NCI-H345 treated with DMSO at 0.1 percent for 48 hours (cell line): ENCODE measurements around the gene TBX1.
"Not testable (repeated sequence)": the region's sequence is repeated elsewhere in the genome, so short reads cannot be mapped to it uniquely, and the experiment has no call there.

ENCODE experiments used
- DNase-seq: peaks from one replicate; lab custom pipeline; 2025; ENCODE audit not compliant: unreplicated experiment; lab: John Stamatoyannopoulos, UW

TBX1 gene

DNA sequence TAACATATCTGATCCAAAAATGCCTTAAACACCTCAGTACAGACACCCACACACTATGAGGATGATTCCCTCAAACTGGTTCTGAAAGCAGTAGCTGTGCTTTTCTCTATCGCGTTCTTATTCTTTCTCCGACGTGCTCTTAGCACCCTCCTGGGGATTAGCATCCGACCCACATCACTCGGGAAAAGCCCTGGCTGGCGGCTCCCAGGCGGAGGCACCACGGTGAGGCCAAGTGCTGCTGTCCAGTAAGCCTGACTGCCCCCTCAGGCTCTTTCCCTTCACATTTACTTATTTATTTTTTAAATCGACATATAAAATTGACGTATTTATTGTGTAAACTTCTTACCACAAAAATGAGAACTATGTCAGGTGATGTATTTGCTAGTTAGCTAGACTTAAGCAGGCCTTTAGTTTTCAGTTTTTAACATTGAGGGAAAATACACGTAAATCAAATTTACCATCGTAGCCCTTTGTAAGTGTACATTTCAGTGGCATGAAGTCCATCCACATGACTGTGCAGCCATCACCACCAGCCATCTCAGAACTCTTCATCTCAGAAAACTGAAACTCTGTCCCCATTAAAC lies 19.2 kb downstream of the TBX1 start:
- DNase-seq: no peak

DNA sequence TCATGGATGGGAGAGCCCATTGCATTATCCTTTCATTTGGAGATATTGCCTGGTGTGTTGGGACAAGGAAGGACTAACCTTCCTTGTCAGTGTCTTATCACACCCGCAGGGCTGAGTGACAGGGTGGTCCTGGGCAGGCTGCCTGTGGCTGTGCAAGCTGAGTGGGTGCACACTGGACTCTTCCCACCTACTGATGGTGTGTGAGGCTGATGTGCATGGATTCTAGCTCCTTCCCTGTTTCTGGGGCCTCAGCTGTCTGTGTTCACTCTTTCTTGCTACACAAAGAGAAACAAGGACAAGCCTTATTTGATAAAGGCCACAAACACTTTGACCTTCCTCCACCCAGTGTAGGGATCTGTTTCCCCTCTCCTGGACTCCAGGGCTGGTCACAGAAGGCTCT lies 22.0 kb downstream of the TBX1 start:
- no peak for DNase-seq

DNA sequence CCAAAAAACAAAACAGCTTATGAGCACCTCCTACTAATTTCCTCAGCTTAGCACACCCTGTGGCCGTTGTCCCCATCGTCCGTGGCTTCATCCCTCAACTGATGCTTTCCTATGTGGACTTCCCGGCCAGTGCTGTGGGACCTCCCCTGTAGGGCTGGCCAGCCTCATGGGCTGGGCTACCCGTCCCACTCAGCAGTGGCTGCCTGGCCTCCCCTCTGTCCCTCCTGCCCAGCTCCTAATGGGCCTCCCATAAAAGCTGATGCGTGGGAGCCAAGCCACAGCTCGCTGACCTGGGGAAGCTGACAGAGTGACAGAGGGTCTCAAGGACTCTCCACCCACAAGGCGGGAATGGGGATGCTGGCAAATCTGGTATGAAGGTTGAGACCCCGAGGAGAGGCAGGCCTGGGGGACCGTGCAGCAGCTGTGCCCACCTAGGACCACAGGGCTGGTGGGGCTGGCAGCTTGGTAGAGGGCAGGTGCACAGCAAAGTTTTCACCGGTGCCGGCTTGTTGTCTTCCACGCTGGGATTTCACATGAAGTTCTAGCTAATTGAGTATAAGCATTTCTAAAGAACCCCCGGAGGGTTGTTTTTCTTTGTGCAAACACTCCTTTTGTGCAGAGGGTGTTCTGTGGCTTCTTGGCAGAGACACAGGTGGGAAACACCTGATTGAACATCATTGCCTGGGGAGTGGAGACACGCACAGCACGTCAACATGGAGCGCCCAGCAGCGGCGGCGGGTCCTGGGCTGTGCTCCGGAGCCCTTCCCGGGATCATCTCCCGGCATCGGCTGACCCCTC lies 23.2 kb downstream of the TBX1 start:
- peak; percentile 36 for DNase-seq

DNA sequence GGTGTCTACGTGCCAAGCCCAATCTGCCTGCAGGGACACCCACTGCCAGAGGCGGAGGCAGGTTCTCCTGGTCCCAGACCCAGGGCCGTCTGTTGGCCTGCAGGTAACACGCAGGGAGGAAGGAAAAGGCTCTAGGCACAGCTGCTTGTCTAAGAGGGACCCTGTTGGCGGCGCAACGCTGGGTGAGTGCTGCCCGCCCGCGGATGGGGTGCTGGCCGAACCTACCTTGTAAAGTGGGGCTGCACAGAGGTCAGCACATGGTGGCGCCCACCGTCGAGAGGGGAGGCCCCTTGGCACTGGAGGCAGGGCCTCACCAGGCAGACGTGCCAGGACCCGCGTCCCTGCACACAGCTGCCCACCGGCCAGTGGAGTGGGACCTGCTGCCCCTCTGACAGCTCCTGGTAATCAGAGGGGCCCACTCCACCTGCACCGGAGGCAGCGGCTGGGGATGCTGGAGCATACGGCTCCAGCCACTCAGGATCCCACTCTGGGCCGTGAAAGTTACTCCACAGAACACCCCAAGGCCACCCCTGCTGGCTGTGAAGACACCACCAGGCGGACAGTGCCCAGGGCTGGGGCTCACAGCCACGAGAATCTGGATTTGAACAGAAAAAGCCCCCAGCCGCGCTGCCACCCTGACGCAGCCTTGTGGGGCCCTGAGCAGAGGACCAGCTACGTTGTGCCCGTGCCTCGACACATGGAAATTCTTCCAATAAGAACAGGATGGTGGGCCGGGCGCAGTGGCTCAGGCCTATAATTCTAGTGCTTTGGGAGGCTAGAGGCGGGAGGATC lies 24.0 kb downstream of the TBX1 start:
- DNase-seq: no peak

DNA sequence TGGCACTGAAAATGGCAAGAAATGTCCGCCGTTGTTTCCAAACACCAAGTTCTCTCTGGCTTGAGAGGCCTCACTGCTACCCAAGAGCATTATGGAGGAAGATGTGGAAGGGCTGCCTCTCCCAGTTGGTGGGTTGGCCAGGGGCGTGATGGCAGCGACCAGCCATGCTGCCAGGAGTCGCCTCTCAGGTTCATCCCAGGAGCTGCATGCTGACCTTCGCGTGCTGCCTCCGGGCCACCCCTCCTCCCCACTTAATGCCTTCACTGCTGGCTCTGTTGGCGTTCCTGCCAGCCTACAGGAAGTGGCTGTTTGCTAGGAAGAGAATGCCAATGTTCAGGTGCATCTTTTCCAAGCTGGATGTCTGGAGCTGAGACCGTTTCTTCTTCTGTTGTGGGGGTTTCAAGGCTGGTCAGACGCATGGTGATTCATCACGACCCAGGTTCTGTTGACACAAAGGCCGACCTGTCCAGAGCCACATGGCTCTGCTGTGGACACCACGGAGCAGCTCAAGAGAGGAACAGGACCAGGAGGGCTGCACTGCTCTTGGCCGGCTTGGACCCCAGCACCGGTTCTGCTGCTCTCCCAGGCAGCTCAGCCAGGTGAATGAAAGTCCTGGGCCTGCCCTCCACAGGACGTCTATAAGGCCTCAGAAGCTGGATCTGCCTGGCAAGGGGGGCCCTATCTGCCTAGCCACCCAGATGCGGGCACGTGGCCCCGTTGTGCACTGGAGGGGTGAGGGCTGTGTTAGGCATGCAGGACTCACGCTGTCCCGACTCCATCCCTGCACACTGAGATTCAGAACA lies 25.1 kb downstream of the TBX1 start:
- DNase-seq: no peak

DNA sequence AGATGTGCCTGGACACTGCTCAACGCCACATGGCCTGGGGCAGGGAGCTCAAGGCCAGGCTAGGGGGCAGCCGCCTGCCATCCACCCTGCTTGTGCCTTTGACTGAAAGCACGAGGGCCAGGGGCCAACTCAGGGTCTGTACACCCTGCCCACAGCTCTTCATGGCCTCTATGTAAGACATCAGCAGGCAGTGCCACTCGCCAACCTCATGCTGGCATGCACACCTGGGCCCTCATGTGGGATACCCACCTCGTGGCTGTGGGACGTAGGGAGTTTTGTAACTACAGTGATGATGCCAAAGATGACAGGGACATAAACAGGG lies 25.6 kb downstream of the TBX1 start:
- no peak for DNase-seq

DNA sequence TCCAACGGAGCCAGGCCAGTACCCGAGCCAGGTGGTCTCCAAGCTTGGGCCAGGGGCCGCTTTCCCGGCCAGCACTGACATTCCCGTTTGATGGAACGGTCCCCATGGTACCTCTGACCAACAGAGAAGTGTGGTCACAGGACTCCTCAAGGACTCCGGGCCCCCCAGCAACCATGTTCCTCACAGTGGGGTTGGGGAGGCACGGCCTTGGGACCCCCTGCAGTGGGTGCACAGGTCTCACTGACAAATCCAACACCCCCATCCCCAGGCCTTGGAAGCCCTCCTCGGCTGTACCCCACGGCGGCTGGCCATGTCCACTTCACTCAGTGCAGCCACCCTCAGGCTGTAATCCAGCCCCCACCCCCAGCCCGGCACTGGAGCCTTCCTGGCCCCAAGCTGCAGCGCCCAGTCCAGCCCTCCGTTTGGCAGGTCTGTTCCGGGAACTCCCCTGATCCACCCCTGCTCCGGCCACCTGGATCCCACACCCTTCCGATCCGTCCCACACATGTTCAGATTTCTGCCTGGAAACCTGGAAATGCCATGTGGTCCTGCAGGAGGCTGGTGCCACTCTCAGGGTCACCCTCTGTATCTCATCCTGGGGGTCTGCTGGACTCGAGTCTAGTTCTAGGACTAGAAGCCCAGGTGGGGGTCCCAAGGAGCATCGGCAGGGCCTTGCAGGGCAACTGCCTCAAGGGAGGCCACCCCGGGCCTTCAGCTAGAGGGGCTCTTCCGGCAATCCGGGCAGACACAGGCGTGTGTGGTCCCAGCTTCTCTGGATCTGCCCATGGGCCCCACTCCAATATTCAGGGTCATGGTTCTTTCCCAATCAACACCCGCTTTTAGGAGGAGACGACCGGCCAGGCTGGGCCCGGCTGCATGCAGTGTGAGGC lies 26.6 kb downstream of the TBX1 start:
- no peak for DNase-seq

DNA sequence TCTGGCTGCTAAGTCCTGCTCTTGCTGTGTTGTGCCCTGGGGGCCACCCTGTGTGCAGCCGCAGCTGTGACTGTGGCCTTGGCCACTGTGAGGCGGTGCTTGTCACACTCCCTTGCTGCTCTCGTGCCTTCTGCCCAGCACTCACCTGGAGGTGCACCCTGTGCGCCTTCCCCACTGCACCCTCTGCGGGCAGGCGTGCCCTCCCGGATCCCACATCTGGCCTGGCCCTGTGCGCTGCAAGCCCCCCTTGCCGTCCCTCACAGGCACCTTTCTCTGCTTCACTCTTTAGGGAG lies 27.2 kb downstream of the TBX1 start:
- DNase-seq: no peak

DNA sequence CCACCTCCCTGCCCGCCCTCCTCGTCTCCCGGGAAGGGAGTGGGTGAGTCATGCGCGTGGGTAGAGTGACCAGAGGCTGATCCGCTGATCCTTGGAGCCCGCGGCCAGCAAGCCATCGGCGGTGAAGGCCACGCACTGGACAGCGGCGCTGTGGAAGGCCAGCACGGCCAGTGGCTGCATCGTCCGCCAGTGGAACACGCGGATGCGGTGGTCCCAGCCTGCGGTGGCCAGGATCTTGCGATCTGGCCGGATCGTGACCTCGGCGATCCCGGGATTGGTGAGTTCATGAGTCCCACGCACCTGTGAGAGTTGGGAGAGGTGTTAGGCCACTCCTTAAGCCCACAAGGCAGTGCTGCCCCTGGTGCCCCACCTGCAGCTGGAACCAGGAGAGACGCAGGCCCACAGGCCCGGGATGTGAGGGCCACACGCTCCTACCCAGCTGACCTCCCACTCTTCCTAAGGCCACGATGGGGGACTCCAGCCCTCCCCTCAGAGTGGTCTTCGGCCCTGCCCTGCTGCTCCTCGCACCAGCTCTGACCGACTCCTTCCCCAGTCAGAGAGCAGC lies 28.2 kb downstream of the TBX1 start:
- no peak for DNase-seq

DNA sequence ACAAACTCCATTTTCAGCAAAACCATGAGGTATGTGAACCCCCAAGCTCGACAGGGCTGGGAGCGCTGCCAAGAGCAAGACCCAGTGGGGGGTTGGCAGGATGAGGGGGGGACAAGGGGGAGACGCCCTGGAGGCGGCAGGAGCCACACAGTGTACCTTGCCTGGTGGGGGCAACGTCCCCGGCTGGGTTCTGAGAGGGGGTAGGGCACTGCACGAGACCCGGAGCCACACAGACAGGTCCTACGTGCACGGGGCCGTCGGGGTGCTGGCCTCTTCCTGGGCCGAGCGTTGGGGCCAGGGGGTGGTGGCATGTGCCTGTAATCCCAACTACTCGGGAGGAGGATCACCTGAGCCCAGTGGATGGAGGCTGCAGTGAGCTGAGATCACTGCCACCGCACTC lies 28.8 kb downstream of the TBX1 start:
- DNase-seq: no peak

DNA sequence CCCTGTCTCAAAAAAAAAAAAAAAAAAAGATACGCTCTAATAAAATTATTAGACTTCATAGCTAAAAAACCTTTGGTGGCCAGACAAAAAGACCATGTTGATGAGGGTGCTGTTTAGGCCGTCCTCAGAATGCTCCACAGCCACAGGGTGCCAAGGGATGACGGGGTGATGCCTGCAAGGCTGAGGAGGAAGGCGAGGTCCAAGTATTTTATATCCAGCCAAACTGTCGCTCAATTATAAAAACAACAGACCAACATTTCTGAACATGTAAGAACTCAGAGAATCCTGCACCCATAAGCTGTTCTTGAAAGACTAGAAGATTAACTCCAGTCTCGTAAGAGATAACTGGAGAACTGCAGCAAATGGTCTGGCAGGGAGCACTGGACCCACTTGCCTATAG lies 29.2 kb downstream of the TBX1 start:
- no peak for DNase-seq

DNA sequence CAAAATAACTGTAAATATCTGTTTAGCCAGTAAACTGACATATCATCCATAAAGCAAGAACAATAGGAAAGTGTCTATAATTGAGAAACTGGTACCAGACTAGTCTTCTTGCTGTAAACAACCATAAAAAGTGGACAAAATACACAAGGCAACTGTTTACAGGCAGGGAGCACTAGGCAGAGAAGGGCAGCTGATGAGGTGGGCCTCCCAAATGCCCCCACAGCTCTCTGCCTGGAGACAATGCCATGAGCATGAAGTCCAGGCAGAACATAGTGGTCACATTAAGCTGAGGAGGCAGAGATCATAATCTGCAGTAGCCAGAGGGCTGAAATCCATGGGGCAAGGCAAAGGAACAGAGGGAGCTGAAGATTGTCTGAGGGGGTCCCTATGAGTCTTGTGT lies 30.7 kb downstream of the TBX1 start:
- DNase-seq: no peak

DNA sequence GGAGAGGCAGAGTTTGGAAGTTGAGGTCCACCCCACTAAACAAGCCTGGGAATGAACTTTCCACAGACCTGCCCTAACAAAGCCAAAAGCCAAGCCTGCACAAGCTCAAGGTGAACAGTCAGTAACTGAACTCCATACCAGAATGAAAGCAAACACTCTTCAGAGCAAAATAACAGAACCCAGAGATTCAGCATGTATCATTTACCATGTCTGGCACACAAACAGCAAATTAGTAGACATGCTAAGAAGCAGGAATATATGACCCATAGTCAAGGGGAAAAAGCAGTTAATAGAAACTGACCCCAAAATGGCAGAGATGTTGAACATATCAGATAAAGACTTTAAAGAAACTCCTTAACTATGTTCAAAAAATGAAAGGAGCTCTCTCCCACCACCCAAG lies 31.3 kb downstream of the TBX1 start:
- no peak for DNase-seq

DNA sequence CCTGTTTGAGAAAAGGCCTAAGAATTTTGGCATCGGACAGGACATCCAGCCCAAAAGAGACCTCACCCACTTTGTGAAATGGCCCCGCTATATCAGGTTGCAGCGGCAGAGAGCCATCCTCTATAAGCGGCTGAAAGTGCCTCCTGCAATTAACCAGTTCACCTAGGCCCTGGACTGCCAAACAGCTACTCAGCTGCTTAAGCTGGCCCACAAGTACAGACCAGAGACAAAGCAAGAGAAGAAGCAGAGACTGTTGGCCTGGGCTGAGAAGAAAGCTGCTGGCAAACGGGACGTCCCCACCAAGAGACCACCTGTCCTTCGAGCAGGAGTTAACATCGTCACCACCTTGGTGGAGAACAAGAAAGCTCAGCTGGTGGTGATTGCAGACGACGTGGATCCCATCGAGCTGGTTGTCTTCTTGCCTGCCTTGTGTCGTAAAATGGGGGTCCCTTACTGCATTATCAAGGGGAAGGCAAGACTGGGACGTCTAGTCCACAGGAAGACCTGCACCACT lies 31.9 kb downstream of the TBX1 start:
- not testable (repeated sequence) for DNase-seq

DNA sequence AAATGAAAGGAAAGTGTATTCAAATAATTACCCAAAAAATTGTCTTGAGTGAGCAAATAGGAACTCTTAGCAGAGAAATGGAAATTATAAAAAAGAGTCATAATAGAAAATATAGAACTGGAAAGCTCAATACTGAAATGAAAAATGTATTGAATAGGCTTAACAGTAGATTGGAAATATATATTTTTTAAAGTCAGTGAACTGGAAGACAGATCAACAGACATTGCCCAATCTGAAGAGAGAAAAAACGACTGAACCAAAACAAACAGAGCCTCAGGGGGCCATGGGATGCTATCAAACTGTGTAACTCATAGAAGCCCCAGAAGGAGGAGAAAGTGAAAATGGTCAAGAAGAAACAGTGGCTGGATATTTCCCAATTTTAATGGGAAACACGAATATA lies 32.6 kb downstream of the TBX1 start:
- DNase-seq: no peak

DNA sequence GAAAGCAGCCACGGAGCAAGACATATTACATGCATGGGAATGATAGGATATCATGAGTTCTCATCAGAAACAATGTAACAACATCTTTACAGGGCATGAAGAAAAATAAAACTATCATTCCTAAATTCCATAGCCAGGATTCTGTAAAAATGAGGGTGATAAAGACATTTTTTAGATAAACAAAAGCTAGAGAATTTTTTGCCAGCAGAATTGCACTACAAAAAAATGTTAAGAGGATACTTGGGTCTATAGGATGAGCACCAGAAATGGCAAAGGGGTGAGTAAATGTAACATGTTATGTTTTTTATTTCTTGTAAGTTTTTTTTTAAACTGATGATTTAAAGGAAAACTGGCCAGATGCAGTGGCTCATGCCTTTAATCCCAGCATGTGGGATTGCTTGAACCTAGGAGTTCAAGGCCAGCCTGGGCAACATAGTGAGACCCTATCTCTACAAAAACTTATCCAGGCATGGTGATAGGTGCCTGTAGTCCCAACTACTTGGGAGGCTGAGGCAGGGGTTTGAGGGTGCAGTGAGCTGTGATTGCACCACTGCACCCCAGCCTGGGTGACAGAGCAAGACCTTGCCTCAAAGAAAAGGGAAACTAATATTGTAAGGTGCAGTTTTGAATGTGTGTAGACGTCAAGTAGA lies 33.2 kb downstream of the TBX1 start:
- no peak for DNase-seq

DNA sequence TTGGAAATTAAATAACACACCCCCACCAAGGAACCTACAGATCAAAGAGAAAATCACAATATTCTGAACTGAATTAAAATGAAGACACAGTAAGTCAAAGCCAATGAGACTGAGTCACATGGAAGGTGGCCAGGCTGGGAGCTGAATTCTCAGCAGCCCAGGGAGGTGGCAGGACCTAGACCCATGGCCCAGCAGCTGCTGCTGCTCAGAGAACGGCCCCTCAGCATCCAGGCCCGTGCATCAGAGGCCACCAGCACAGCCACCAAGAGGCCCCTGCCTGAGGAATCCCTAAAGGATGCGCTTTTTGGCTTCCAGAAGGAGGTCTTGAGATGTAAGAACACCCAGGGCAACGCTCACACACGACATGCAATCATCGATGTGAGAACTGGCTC lies 35.0 kb downstream of the TBX1 start:
- DNase-seq: no peak

DNA sequence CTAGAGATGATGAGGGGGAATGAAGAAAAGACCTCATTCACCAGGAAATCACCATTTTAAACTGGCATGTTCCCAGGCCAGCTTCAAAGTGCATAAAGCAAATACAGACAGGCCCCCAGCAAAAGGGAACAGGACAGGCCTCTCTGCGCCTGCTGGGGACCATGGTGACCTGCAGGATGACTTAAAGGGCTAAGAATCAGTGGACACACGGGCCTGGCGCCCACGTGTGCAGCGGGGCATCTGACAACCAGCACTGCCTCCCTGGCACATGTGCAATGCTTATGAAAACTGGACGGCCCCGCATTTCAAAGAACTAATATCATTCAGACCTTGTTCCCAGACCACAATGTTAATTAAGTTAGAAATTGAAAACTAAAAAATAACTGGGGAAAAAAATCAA lies 35.6 kb downstream of the TBX1 start:
- DNase-seq: no peak

DNA sequence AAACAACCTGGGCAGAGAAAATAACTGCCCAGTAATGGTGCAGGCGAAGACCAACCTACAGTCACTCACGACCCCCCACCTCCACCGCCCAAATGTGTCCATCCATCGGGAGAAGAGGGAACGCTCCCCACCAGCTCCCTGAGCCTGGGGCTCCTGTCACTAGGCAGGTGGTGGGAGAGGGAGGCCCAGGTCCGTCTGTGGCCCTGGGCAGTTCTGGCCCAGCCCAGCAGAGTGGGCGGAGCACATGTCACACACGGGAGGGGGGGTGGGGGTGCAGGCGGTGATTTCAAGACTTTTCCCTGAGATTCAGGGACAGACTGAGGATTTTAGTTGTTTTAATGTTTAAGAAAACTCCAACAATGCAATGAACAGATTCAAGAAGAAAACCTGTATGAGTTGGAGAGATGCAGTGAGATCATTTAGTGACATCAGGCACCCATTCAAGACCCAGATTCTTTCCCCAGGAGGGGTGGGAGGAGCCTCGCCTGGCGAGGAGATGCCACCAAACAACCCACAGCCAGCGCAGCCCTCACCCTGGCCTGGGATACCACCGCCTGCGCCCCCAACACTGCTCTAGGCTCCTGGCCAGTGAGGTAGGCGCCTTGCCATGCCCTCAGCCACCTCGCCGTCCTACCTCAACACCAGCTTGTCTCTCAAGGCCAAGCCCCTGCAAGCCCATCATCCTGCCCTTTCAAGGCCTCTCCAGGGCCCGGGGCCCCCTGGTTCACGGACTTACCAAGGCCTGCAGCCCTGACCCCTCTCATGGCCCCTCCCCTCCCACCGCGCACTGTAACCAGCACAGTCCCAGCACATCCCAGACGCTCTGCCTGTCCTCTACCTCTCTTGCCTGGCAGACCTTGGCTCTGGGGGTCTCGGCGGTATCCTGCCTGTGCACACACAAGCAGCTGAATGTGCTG lies 36.8 kb downstream of the TBX1 start:
- DNase-seq: no peak
